Measurements from ENCODE around the gene NOP14.

The NOP14 gene

GRCh38 chr4:2900741-2901140 is 62.5 kb downstream of the NOP14 start:
- no peak overlapping the region for H3K27ac ChIP-seq (ENCODE audit: low read length)
- H3K9me3 ChIP-seq (ENCODE audit: control insufficient read depth, low read depth, low read length): no peaks in the 10 kb centered on the region
- H3K36me3 ChIP-seq (ENCODE audit: control insufficient read depth, low read depth, low read length): peaks cover 57% of the 10 kb centered on the region
- no peak overlapping the region for H3K4me3 ChIP-seq (ENCODE audit: low read length)
- H3K4me1 ChIP-seq (ENCODE audit: control insufficient read depth, low read depth, low read length): no peaks in the 10 kb centered on the region
- H3K9ac ChIP-seq (ENCODE audit: low read length): no peak overlapping the region
- no peaks in the 10 kb centered on the region for H3K27me3 ChIP-seq (ENCODE audit: control insufficient read depth, insufficient read depth, low read length)

- no peak overlapping the region for H3K9ac ChIP-seq (ENCODE audit: low read length)
- H3K27ac ChIP-seq (ENCODE audit: low read length): no peak overlapping the region
- H3K27me3 ChIP-seq (ENCODE audit: control insufficient read depth, insufficient read depth, low read length): no peaks in the 10 kb centered on the region
- no peak overlapping the region for H3K4me3 ChIP-seq (ENCODE audit: low read length)
- H3K4me1 ChIP-seq (ENCODE audit: control insufficient read depth, low read depth, low read length): no peaks in the 10 kb centered on the region
- H3K9me3 ChIP-seq (ENCODE audit: control insufficient read depth, low read depth, low read length): no peaks in the 10 kb centered on the region
- H3K36me3 ChIP-seq (ENCODE audit: control insufficient read depth, low read depth, low read length): peaks cover 47% of the 10 kb centered on the region
These were observed 65.2 kb downstream of the NOP14 start for GRCh38 chr4:2898001-2898400.

- Histone ChIP-seq H3K9ac (ENCODE audit: low read length) (no peak overlapping the region), H3K4me3 (ENCODE audit: low read length) (no peak overlapping the region), H3K9me3 (ENCODE audit: control insufficient read depth, low read depth, low read length) (no peaks in the 10 kb centered on the region), H3K27me3 (ENCODE audit: control insufficient read depth, insufficient read depth, low read length) (no peaks in the 10 kb centered on the region), H3K4me1 (ENCODE audit: control insufficient read depth, low read depth, low read length) (no peaks in the 10 kb centered on the region), H3K36me3 (ENCODE audit: control insufficient read depth, low read depth, low read length) (peaks cover 27% of the 10 kb centered on the region), H3K27ac (ENCODE audit: low read length) (no peak overlapping the region)
These were observed 69.4 kb downstream of the NOP14 start for GRCh38 chr4:2893772-2894171.

- Histone ChIP-seq H3K4me3 (ENCODE audit: low read length) (no peak overlapping the region), H3K36me3 (ENCODE audit: control insufficient read depth, low read depth, low read length) (peaks cover 18% of the 10 kb centered on the region), H3K4me1 (ENCODE audit: control insufficient read depth, low read depth, low read length) (no peaks in the 10 kb centered on the region), H3K27me3 (ENCODE audit: control insufficient read depth, insufficient read depth, low read length) (no peaks in the 10 kb centered on the region), H3K27ac (ENCODE audit: low read length) (no peak overlapping the region), H3K9me3 (ENCODE audit: control insufficient read depth, low read depth, low read length) (no peaks in the 10 kb centered on the region), H3K9ac (ENCODE audit: low read length) (no peak overlapping the region)
These were observed 71.9 kb downstream of the NOP14 start for GRCh38 chr4:2891294-2891693.

- no peak overlapping the region for H3K27ac ChIP-seq (ENCODE audit: low read length)
- H3K36me3 ChIP-seq (ENCODE audit: control insufficient read depth, low read depth, low read length): peaks cover 20% of the 10 kb centered on the region
- H3K4me1 ChIP-seq (ENCODE audit: control insufficient read depth, low read depth, low read length): no peaks in the 10 kb centered on the region
- H3K9ac ChIP-seq (ENCODE audit: low read length): no peak overlapping the region
- H3K4me3 ChIP-seq (ENCODE audit: low read length): no peak overlapping the region
- no peaks in the 10 kb centered on the region for H3K9me3 ChIP-seq (ENCODE audit: control insufficient read depth, low read depth, low read length)
- H3K27me3 ChIP-seq (ENCODE audit: control insufficient read depth, insufficient read depth, low read length): no peaks in the 10 kb centered on the region
These were observed 74.3 kb downstream of the NOP14 start for GRCh38 chr4:2888886-2889285.

Data from iPS-18a (cell line).